Stimulated activated naive CD8-positive, alpha-beta T cell treated with anti-CD3 and anti-CD28 coated beads, Interleukin-15, Interleukin-2, amounts not matched to agents 100 U/mL and 50 U/mL, for 24 hours (primary cell): Measurements from ENCODE around the gene GALNT4.

ENCODE experiments used
- ATAC-seq: fragments of 150-1000 bp; cut with Tn5 transposase; one replicate; pipeline ENCODE4 v1.10.0; 2021
- DNase-seq: peaks from one replicate; pipeline ENCODE4 v3.0.0; 2021

Gene GALNT4

DNA sequence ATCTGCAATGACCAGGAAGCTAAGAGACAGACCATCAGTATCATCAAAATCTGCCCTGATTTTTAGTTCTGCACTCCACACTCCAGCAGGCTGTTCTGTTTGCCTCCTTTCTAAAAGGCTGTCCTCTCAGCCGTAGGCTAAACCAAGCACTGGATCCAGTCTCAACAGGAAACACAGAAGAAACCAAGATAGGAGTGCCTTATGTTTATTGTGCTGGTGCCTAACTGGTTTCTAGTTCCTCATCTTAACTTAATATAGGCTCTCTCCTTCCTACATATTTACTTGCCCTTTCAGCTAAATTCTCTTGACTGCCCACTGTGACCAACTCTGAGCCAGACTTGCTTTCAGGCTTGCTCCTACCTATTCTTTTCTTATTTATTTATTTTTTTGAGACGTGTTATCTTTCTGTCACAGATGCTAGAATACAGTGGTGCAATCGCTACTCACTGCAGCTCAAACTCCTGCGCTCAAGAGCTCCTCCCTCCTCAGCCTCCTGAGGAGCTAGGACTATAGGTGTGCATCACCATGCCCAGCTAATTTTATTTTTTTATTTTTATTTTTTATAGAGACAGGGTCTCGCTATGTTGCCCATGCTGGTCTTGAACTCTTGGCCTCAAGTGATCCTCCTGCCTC lies 30.8 kb downstream of the GALNT4 start:
- no peak for ATAC-seq
- no peak for DNase-seq

DNA sequence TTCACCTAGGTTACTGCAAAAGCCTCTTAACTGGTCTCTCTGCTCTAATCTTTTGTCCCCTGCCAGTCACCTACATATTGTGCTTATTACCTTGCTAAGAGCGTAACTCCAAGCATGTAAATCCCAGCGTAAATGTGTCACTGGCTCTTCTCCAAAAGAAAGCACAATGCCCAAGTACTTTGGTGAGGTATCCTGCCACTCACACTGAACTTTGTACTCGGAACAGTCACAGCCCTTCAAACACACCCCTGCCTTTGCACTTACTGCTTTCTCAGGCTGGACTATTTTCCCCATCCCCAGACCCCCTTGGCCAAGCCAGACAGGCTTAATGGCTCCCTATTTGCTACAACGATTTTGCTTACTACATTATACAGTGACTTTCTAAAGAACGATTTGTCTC lies 31.7 kb downstream of the GALNT4 start:
- DNase-seq (no peak), ATAC-seq (no peak)

DNA sequence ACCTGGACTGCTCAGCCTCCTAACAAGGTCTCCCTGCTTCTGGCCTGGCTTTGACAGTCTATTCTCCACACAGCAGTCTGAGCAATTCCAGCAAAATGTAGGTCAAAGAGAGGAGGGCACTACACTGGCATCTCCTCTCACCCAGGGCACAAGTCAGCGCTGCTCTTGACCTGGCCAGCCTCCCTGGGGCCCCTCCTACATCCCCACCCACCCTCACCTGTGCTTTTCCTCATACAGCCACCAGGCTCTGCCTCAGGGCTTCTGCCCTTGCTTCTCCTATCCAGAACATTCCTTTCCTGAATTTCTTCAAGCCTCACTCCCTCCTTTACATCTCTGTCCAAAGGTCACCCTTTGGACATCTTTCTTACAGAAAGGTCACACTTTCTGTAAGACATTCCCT lies 33.7 kb downstream of the GALNT4 start:
- DNase-seq (no peak), ATAC-seq (no peak)

DNA sequence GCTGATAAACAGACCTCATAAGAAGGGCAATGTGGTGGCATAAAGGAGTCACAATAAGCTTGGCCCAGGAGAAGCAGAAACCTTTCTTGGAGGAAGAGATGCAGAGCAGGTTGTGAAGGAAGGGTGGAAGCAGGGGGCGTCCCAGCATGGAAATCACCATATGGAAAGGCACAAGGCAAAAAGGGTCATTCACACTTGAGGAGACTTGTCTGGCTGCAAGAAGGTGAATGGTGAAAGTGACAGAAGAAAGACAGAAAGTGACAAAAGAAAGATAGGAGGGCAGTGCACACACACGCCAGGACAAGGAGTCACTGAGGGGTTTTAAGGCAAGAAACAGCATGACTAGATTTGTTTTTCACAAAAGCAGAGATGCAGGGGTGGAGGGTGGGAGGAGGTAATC lies 38.3 kb downstream of the GALNT4 start:
- no peak for ATAC-seq
- DNase-seq, result no peak

DNA sequence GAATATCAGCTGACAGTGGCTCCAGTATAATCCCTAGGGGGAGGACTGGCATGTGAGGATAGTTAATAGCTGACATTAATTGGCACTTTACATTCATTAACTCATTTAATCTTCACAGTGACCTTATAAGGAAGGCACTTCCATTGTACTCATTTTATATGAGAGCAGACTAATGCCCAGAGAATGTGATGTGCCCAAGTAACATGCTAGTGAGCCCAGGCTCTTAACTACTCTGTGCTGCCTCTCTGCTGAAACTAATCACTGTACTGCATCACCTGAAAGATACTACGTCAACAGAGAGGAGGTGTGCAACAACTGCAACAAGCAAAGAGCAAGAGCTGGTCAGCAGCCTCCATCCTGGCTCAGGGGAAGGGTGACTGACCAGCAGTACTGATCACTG lies 40.1 kb downstream of the GALNT4 start:
- DNase-seq, result no peak
- ATAC-seq, result no peak

DNA sequence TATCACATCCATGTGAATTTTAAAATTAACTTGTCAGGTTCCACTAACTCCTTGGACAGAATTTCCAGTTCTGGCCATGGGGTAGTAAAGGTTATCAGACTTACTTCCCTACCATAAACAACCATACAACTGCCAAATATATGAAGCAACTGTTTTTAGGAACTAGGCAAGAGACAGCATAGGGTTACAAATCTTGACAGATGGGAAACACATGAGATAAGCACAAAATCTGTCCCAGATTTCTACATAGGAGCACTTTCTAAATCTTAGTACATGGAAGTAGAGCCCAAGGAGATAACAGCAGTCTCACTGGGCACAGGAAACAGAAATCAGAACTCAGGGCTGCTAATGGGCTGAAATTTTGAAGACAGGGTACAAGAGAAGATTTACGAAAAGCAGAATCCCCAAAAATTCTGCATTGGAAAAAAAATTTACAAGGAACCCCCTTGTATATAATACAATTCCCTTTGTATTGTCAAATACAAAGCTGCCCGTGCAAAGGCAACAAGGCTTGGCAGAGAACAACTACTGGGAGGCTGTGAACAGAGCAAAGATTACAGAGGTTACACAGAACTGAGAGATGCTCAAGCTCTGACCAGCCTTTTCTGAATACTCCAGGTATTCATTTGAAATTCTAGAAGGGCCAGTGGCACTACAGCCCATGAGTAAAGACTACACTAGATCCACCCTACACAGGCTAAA lies 43.2 kb downstream of the GALNT4 start:
- ATAC-seq (no peak), DNase-seq (no peak)

DNA sequence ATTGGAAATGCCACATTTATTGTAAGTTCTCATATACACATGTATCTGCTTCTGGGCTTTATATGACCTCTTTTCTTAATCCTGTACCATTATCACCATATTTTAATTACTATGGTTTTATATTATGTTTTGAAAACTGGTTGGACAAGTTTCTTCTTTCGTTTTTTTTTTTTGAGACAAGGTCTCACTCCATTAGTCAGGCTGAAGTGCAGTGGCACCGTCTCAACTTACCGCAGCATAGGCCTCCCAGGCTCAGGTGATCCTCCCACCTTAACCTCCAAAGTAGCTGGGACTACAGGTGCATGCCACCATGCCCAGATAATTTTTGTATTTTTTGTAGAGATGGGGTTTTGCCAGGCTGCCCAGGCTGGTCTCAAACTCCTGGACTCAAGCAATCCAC lies 44.6 kb downstream of the GALNT4 start:
- ATAC-seq (no peak), DNase-seq (no peak)

DNA sequence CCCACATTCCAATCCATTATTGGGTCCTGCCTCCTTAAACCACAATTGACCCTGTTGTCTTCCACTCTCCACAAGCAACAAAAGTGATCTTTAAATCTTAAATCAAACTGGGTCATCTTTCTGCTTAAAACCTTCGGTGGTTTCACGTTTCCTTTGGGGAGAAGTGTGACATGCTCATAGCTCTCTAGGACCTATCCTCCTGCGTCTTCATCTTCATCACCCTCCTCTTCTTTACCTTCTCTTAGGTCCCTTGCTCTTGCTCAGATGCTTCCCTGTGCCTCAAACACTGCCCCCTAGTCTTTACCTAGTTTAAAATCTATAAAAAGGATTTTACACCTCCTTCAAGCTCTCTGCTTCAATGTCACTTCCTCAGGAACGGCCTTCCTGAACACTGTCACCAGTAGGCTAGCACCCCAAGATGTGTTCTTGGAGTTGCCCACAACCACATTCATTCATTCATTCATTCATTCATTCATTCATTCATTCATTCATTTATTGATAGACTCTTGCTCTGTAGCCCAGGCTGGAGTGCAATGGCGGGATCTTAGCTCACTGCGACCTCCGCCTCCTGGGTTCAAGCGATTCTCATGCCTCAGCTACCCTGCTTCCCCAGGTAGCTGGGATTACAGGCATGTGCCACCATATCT lies 46.8 kb downstream of the GALNT4 start:
- ATAC-seq (no peak), DNase-seq (no peak)

DNA sequence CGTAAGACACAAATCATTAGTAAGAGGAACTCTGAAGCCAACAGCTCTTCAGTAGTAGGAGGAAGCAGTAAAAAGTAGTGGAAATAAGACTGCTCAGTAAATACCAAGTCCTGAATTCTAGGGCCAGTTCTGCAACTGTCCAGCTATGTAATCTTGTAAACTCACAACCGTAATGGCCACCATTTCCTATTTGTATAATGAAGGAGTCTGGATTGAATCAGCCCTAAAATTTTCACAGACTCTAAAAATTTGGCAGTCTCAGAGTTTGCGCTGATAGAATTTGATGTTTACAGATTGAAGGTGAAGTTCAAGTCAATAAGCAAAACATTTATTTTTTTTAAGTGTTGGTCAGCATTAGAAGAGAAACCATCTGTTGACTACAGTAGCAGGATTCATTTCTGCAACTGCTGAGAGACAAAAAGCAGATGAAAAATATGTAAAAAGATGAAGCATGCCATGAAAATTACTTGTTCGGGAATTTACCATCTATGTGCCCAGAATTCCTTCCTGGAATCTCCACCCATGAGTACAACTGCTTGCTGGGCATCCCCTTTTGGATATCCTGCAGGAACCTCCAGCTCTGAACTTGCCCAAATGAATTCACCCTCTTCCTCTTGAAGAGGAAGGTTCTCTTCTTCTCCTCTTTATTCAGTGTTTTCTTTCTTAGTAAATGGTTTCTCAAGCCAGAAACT lies 47.5 kb downstream of the GALNT4 start:
- DNase-seq, result no peak
- no peak for ATAC-seq

DNA sequence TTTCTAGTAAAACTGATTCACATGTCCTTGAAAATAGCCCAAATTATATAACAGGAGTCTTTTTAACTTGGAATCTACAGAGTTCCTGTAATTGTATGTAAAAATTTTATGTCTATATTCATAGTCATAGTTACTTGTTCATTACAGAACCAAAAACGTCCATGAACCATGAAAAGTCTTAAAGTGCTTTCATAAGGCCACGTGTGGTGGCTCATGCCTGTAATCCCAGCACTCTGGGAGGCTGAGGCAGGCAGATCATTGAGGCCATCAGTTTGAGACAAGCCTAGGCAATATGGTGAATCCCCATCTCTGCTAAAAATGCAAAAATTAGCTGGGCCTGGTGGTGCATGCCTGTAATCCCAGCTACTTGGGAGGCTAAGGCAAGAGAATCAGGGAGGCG lies 48.4 kb downstream of the GALNT4 start:
- DNase-seq (no peak), ATAC-seq (no peak)

DNA sequence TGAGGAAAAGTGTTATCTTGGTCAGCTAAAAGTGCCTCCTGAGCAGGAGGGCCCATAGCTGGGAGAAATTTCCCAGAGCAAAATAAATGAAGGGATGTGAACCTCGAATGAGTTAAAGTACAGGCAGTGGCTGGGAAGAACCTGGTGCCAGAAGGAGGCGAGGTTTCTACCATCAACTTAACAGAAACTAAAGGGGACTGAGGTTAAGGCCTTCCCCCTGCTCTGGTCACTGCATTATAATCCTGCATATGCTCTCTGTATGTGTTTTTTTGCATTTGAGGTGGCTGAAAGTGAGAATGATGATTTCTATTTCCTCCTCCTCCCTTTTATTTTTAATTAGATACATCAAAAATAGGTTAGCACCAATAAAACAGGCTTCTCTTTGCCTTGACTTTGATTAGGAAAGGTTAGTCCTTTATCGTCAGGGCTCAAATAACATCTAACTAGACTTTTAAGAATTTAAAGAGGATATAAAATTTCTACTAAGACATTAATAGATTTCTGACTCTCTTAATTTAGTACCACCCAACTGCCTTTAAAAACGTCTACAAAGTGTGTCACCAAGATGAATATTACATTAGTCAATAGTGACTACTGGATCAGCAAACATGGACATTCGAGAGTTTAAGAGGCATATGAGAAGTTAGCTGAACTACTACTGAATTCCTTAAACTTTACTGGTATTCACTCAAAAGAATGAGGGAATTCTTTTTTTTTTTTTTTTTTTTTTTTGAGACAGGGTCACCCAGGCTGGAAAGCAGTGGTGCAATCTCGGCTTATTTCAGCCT lies 49.2 kb downstream of the GALNT4 start:
- ATAC-seq (no peak), DNase-seq (no peak)

DNA sequence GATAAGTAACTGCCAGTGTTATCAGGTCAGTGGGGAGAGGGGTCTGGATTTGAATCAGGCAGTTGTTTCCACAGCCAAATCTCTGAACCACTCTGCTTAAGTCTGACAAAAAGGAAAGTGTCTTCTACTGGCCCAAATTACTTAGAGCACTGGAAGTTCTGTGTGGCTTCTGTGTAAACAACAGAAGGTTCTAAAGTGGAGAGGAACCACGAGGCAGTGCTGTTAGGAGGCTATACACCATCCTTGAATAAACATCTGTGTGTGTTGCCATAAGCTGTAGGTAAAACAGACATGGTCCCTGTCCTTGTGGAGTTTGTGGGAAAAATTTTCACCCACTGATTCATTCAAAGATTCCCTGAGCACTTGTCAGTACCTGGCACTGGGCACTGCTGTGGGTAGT lies 50.0 kb downstream of the GALNT4 start:
- no peak for DNase-seq
- no peak for ATAC-seq
